Measurements from ENCODE around the gene ELP5.

DNA sequence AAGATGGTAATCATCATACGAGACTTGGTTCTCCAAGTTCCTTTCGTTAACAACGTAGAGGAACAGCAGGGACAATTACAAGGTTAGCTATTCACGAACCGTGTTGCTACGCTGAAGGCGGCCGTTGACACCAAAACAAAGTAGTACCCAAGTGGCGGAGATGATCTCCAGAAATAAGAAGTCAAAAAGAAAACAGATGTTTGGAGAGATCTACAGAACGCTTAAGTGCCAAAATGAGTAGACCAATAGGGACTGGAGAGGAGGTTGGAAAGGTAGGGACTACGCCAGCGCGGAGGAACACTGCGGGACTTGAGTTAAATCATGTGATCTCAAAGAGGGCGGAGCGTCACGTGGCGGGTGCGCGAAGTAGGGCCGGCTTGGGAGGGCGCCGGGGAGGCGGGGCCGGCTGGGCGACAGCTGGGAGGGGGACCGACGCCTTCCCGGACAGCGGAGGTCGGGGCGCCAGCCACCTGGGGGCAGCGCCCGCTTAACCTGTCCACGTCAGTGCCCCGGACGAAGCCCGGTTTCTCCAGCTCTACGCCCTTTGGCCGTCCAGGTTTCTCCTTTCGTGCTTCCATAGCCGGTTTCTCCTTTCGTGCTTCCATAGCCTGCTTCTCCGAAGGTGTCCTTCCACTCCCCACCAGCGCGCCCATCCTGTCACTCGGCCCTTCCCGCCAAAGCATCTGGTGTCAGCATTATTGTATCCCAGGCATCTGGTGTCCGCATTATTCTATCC lies 9.1 kb upstream of the ELP5 start:
- TF ChIP-seq, protein P1, sequence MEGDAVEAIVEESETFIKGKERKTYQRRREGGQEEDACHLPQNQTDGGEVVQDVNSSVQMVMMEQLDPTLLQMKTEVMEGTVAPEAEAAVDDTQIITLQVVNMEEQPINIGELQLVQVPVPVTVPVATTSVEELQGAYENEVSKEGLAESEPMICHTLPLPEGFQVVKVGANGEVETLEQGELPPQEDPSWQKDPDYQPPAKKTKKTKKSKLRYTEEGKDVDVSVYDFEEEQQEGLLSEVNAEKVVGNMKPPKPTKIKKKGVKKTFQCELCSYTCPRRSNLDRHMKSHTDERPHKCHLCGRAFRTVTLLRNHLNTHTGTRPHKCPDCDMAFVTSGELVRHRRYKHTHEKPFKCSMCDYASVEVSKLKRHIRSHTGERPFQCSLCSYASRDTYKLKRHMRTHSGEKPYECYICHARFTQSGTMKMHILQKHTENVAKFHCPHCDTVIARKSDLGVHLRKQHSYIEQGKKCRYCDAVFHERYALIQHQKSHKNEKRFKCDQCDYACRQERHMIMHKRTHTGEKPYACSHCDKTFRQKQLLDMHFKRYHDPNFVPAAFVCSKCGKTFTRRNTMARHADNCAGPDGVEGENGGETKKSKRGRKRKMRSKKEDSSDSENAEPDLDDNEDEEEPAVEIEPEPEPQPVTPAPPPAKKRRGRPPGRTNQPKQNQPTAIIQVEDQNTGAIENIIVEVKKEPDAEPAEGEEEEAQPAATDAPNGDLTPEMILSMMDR (IDR thresholded peaks at IDR 0.05; ENCODE audit: low read length), result no peak; the same call in 1 of the 2 replicates
- TF ChIP-seq EZH2 (IDR thresholded peaks at IDR 0.05; ENCODE audit: borderline replicate concordance, low read length), result no peak
